Keratinocyte (primary cell): ENCODE measurements around the gene UBE4B. TPM values are rescaled to one million over a fixed set of nuclear protein-coding genes. Genes with fewer than 3 reads are reported as not detected.

Source experiments
- DNase-seq: peaks from one replicate; pipeline ENCODE4 v3.0.0-alpha.2; 2011; ENCODE audit warnings: low read depth, missing footprints, low spot score
- FAIRE-seq: peaks from 2 replicates; lab custom pipeline; 2011; peaks lifted over from hg19 to GRCh38; lab: Jason Lieb, UNC
- H2AFZ ChIP-seq: 2 replicates; pipeline ENCODE4 v1.6.0; 2012; ENCODE audit warnings: low read length, control low read depth, inconsistent platforms; ENCODE audit not compliant: control insufficient read depth
- H3K27ac ChIP-seq: 2 replicates; pipeline ENCODE4 v1.5.1; 2011; ENCODE audit warnings: low read length; ENCODE audit not compliant: control insufficient read depth, insufficient read depth
- H3K27me3 ChIP-seq: 3 replicates; pipeline ENCODE4 v1.6.0; 2011; ENCODE audit warnings: low read length; ENCODE audit not compliant: control insufficient read depth, insufficient read depth; ENCODE audit errors: extremely low read depth
- H3K36me3 ChIP-seq, 2 experiments: 2 replicates in 1 of 2; 3 replicates in 1 of 2; pipeline ENCODE4 v1.5.1; 2011; ENCODE audit warnings: low read length in 2 of 2, mild to moderate bottlenecking in 1 of 2; ENCODE audit not compliant: control insufficient read depth in 2 of 2, insufficient read depth in 2 of 2; ENCODE audit errors: extremely low read depth in 1 of 2
- H3K4me1 ChIP-seq: 3 replicates; pipeline ENCODE4 v1.5.1; 2011; ENCODE audit warnings: low read length; ENCODE audit not compliant: control insufficient read depth, insufficient read depth; ENCODE audit errors: extremely low read depth
- H3K4me2 ChIP-seq: 3 replicates; pipeline ENCODE4 v1.6.0; 2011; ENCODE audit warnings: low read depth, low read length; ENCODE audit not compliant: control insufficient read depth, insufficient read depth; ENCODE audit errors: extremely low read depth
- H3K4me3 ChIP-seq, 3 experiments: fragments of 200-600 bp in 1 of 3; sonication (generic) in 1 of 3; 2 replicates in 2 of 3; 3 replicates in 1 of 3; pipeline ENCODE4 v1.5.1; 2011 to 2016; ENCODE audit warnings: low read length in 3 of 3, mild to moderate bottlenecking in 3 of 3, control low read depth in 2 of 3, inconsistent platforms in 1 of 3, low read depth in 1 of 3, mixed read lengths in 1 of 3, mixed run types in 1 of 3, moderate library complexity in 1 of 3; ENCODE audit not compliant: control insufficient read depth in 2 of 3, insufficient read depth in 2 of 3; ENCODE audit errors: extremely low read depth in 1 of 3
- H3K79me2 ChIP-seq: 2 replicates; pipeline ENCODE4 v1.6.0; 2012; ENCODE audit warnings: low read length; ENCODE audit not compliant: control insufficient read depth, insufficient read depth
- H3K9ac ChIP-seq: 3 replicates; pipeline ENCODE4 v1.6.0; 2011; ENCODE audit warnings: low read length; ENCODE audit not compliant: control insufficient read depth, insufficient read depth; ENCODE audit errors: extremely low read depth
- H3K9me1 ChIP-seq: 3 replicates; pipeline ENCODE4 v1.6.0; 2011; ENCODE audit warnings: low read length; ENCODE audit not compliant: control insufficient read depth, insufficient read depth; ENCODE audit errors: extremely low read depth
- H3K9me3 ChIP-seq: 2 replicates; pipeline ENCODE4 v1.5.1; 2012; ENCODE audit warnings: low read depth, low read length; ENCODE audit not compliant: control insufficient read depth
- H4K20me1 ChIP-seq: 3 replicates; pipeline ENCODE4 v1.6.0; 2011; ENCODE audit warnings: low read length; ENCODE audit not compliant: control insufficient read depth, insufficient read depth; ENCODE audit errors: extremely low read depth
- EZH2 ChIP-seq: IDR thresholded peaks from one replicate; pipeline ENCODE4 v1.6.1; 2012; ENCODE audit warnings: inconsistent platforms, mild to moderate bottlenecking, low read length, moderate library complexity
- dilution Hi-C: fragments of 300-500 bp; cut with MboI; formaldehyde crosslinking; loops from one replicate; pipeline ENCODE4 v1.7.0; 2020; ENCODE audit warnings: low sequenced_read_pairs; ENCODE audit not compliant: extremely low pct_ligation_motif_present
- polyA plus RNA-seq, 5 experiments: library from polyadenylated mRNA; depleted of rRNA in 3 of 5; stranded (reverse) in 3 of 5; stranded (forward) in 1 of 5; unstranded in 1 of 5; fragments of >200 nt; gene quantifications; 1 replicate in 1 of 5; 2 replicates in 3 of 5; 3 replicates in 1 of 5; pipeline versions ENCODE4 v1.2.1 to v1.2.3, GENCODE V29; 2011 to 2012; ENCODE audit warnings: missing spikeins in 2 of 5, low read depth in 1 of 5, low replicate concordance in 1 of 5
- TF ChIP-seq, protein P1 (sequence below), 3 experiments: IDR thresholded peaks in 1 of 3; conservative IDR thresholded peaks in 1 of 3; optimal IDR thresholded peaks in 1 of 3; 2 replicates in 2 of 3; 3 replicates in 1 of 3; pipeline versions ENCODE3 to v1.5.1; 2011; ENCODE audit warnings: low read length in 3 of 3, mild to moderate bottlenecking in 3 of 3, moderate library complexity in 2 of 3, control low read depth in 1 of 3, inconsistent platforms in 1 of 3; ENCODE audit not compliant: insufficient read depth in 2 of 3; ENCODE audit errors: extremely low read depth in 1 of 3

UBE4B gene
- polyA plus RNA-seq, 1 donor (not counting 4 experiments of a cell fraction or from before 2014, with no cell fraction given) = 14.3 TPM

GRCh38 chr1:10181154-10181553 lies 148.4 kb downstream of the UBE4B start:
- Histone ChIP-seq H3K9me3 (no peaks in the 10 kb centered on the region), H3K27ac (no peak overlapping the region), H3K36me3 (peaks cover 6 to 13% of the 10 kb centered on the region in 2 experiments), H3K79me2 (no peaks in the 10 kb centered on the region), H3K4me2 (no peak overlapping the region), H3K4me3 (no peak overlapping the region), H4K20me1 (no peaks in the 10 kb centered on the region), H3K9me1 (no peaks in the 10 kb centered on the region), H3K9ac (no peak overlapping the region), H3K27me3 (no peaks in the 10 kb centered on the region), H2AFZ (no peak overlapping the region), H3K4me1 (no peaks in the 10 kb centered on the region)
- TF ChIP-seq, protein P1, sequence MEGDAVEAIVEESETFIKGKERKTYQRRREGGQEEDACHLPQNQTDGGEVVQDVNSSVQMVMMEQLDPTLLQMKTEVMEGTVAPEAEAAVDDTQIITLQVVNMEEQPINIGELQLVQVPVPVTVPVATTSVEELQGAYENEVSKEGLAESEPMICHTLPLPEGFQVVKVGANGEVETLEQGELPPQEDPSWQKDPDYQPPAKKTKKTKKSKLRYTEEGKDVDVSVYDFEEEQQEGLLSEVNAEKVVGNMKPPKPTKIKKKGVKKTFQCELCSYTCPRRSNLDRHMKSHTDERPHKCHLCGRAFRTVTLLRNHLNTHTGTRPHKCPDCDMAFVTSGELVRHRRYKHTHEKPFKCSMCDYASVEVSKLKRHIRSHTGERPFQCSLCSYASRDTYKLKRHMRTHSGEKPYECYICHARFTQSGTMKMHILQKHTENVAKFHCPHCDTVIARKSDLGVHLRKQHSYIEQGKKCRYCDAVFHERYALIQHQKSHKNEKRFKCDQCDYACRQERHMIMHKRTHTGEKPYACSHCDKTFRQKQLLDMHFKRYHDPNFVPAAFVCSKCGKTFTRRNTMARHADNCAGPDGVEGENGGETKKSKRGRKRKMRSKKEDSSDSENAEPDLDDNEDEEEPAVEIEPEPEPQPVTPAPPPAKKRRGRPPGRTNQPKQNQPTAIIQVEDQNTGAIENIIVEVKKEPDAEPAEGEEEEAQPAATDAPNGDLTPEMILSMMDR (optimal IDR thresholded peaks at IDR 0.05 in 1 of 3, IDR thresholded peaks at IDR 0.05 in 1 of 3, conservative IDR thresholded peaks at IDR 0.05 in 1 of 3; ENCODE audit: extremely low read depth in 1 of 3, insufficient read depth in 2 of 3, low read length in 3 of 3) = no peak
- no peak for TF ChIP-seq EZH2
- dilution Hi-C loops = no loop called here
- FAIRE-seq (no peak), DNase-seq (no peak)

GRCh38 chr1:10185759-10186158 lies 153.0 kb downstream of the UBE4B start:
- dilution Hi-C loops = no loop called here
- Histone ChIP-seq H2AFZ (no peak overlapping the region), H3K27me3 (no peaks in the 10 kb centered on the region), H3K9me3 (no peaks in the 10 kb centered on the region), H3K79me2 (no peaks in the 10 kb centered on the region), H3K36me3 (no peaks in the 10 kb centered on the region), H3K4me3 (no peak overlapping the region), H3K27ac (no peak overlapping the region), H3K9ac (no peak overlapping the region), H3K4me2 (no peak overlapping the region), H4K20me1 (no peaks in the 10 kb centered on the region), H3K9me1 (no peaks in the 10 kb centered on the region), H3K4me1 (no peaks in the 10 kb centered on the region)
- TF ChIP-seq, protein P1 (optimal IDR thresholded peaks at IDR 0.05 in 1 of 3, IDR thresholded peaks at IDR 0.05 in 1 of 3, conservative IDR thresholded peaks at IDR 0.05 in 1 of 3; ENCODE audit: extremely low read depth in 1 of 3, insufficient read depth in 2 of 3, low read length in 3 of 3) = no peak
- TF ChIP-seq EZH2 = no peak
- DNase-seq (no peak), FAIRE-seq (no peak)
